ENCODE data around the gene EFCAB8.

DNA sequence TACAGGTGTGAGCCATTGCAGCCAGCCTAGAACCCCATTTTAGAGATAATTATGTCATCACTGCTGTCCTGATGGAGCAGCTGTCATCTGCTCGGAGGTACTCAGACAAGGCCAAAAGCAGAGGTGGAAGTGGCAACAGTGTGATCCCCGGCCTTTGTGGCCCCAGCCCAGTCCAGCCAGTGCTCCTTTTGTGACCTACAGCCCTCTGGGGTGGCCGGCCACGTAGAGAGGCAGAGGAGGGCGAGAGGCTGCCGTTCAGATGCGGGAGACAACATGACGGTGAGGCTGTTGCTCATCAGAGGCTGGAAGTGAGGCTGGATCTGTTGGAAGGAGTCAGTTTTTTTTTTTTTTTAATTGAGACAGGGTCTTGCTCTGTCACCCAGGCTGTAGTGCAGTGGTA, 32.8 kb downstream of the EFCAB8 start:
- TF ChIP-seq, protein P1, sequence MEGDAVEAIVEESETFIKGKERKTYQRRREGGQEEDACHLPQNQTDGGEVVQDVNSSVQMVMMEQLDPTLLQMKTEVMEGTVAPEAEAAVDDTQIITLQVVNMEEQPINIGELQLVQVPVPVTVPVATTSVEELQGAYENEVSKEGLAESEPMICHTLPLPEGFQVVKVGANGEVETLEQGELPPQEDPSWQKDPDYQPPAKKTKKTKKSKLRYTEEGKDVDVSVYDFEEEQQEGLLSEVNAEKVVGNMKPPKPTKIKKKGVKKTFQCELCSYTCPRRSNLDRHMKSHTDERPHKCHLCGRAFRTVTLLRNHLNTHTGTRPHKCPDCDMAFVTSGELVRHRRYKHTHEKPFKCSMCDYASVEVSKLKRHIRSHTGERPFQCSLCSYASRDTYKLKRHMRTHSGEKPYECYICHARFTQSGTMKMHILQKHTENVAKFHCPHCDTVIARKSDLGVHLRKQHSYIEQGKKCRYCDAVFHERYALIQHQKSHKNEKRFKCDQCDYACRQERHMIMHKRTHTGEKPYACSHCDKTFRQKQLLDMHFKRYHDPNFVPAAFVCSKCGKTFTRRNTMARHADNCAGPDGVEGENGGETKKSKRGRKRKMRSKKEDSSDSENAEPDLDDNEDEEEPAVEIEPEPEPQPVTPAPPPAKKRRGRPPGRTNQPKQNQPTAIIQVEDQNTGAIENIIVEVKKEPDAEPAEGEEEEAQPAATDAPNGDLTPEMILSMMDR (IDR thresholded peaks at IDR 0.05; ENCODE audit: low read depth, low read length, missing input control): no peak
- no peak for TF ChIP-seq JUND (IDR thresholded peaks at IDR 0.05)
- no peak for TF ChIP-seq RAD21 (IDR thresholded peaks at IDR 0.05)
- TF ChIP-seq FOXA1 (IDR thresholded peaks at IDR 0.05): no peak
- TF ChIP-seq RXRA (IDR thresholded peaks at IDR 0.05): no peak
- TF ChIP-seq, protein P2, sequence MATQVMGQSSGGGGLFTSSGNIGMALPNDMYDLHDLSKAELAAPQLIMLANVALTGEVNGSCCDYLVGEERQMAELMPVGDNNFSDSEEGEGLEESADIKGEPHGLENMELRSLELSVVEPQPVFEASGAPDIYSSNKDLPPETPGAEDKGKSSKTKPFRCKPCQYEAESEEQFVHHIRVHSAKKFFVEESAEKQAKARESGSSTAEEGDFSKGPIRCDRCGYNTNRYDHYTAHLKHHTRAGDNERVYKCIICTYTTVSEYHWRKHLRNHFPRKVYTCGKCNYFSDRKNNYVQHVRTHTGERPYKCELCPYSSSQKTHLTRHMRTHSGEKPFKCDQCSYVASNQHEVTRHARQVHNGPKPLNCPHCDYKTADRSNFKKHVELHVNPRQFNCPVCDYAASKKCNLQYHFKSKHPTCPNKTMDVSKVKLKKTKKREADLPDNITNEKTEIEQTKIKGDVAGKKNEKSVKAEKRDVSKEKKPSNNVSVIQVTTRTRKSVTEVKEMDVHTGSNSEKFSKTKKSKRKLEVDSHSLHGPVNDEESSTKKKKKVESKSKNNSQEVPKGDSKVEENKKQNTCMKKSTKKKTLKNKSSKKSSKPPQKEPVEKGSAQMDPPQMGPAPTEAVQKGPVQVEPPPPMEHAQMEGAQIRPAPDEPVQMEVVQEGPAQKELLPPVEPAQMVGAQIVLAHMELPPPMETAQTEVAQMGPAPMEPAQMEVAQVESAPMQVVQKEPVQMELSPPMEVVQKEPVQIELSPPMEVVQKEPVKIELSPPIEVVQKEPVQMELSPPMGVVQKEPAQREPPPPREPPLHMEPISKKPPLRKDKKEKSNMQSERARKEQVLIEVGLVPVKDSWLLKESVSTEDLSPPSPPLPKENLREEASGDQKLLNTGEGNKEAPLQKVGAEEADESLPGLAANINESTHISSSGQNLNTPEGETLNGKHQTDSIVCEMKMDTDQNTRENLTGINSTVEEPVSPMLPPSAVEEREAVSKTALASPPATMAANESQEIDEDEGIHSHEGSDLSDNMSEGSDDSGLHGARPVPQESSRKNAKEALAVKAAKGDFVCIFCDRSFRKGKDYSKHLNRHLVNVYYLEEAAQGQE (IDR thresholded peaks at IDR 0.05): no peak
- TF ChIP-seq, protein P3, sequence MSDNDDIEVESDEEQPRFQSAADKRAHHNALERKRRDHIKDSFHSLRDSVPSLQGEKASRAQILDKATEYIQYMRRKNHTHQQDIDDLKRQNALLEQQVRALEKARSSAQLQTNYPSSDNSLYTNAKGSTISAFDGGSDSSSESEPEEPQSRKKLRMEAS (IDR thresholded peaks at IDR 0.05): no peak

All from liver (tissue), 3 donors.